ENCODE data around the gene IKZF2. TPM values are rescaled to one million over a fixed set of nuclear protein-coding genes. Genes with fewer than 3 reads are reported as not detected.

Gene IKZF2
- total RNA-seq, 1 donor from 2014 or later = 3.9 TPM

DNA sequence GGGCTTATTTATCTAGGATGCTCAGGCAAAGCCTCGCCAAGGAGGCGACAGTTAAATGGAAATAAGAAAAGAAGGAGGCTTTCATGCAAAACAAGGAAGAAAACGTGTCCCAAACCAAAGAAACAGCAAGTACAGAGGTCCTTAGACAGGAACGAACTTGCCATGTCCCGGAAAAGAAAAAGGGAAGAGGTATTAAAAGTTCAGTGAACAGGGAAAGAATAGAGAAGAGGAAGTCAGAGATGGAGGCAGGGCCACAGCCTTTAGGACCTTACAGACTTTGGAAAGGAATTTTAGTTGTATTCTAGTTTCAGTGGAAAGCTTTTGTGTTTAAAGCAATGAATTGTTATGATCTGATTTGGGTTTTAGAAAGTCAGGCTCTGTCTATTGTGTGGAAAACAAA, 22.1 kb downstream of the IKZF2 start:
- H3K27ac ChIP-seq = no peak overlapping the region
- no peak for TF ChIP-seq CTCF (IDR thresholded peaks at IDR 0.05)
- no peaks in the 10 kb centered on the region for H3K27me3 ChIP-seq
- H3K9me3 ChIP-seq = no peaks in the 10 kb centered on the region
- intact Hi-C loops (cut with DNase I) = no loop called here
- H3K4me3 ChIP-seq = no peak overlapping the region
- no peaks in the 10 kb centered on the region for H3K36me3 ChIP-seq
- peaks cover 0 to 3% of the 10 kb centered on the region in 2 donors for H3K4me1 ChIP-seq
- DNase-seq (ENCODE audit: low spot score in 2 of 2) = no peak

- intact Hi-C loops (cut with DNase I) = no loop called here
Observed at GRCh38 chr2:213125646-213126347, 25.6 kb downstream of the IKZF2 start.

DNA sequence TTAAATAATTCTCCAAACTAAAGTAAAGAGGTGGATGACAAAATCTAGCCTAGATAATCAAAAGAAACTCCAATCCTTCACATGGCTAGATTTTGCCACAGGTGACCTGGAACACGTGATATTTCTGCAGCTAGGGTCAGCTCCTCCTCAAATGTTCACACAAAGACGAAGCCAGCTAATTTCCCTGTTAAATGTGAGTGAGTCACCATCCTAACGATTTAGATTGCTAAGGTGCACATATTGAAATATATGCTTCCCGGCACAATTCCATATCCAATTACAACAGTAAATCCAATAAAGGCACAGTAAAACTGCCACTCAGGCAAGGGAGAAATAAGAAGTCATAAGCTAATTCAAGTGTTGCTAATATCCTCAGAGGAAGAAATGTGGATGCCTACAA, 28.7 kb downstream of the IKZF2 start:
- TF ChIP-seq CTCF (IDR thresholded peaks at IDR 0.05) = no peak
- no peaks in the 10 kb centered on the region for H3K27me3 ChIP-seq
- no peak for DNase-seq (ENCODE audit: low spot score in 2 of 2)

More at GRCh38 chr2:213125646-213126347, 25.6 kb downstream of the IKZF2 start:
- no peaks in the 10 kb centered on the region for H3K9me3 ChIP-seq
- no peaks in the 10 kb centered on the region for H3K27me3 ChIP-seq
- no peak for TF ChIP-seq CTCF (IDR thresholded peaks at IDR 0.05)
- H3K36me3 ChIP-seq = no peaks in the 10 kb centered on the region
- no peak for DNase-seq (ENCODE audit: low spot score in 2 of 2)
- no peak overlapping the region for H3K27ac ChIP-seq
- H3K4me3 ChIP-seq = no peak overlapping the region
- H3K4me1 ChIP-seq = peaks cover 0 to 3% of the 10 kb centered on the region in 2 donors

DNA sequence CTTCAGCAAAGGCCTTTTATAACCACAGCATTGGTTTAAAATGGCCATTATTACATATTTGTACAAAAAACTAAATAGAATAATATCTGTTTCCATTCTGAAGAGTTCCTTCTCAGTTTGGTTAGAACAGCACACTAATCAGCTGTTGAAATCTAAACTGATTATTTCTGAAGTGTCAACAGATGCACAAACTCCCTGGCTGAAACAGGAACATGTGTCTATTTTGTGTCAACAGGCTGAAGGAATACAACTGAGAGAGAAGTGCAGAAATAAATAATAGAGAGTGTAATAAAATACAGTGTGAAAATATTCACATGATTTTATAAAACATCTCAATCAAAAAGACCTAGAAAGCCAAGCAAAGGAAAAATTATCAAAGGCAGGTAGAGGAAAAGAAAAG, 29.7 kb downstream of the IKZF2 start:
- Histone ChIP-seq H3K36me3 (no peaks in the 10 kb centered on the region), H3K27ac (no peak overlapping the region), H3K4me3 (no peak overlapping the region), H3K4me1 (no peaks in the 10 kb centered on the region), H3K9me3 (no peaks in the 10 kb centered on the region), H3K27me3 (no peaks in the 10 kb centered on the region)
- intact Hi-C loops (cut with DNase I) = no loop called here
- no peak for TF ChIP-seq CTCF (IDR thresholded peaks at IDR 0.05)
- no peak for DNase-seq (ENCODE audit: low spot score in 2 of 2)

More for the DNA sequence above, 28.7 kb downstream of the IKZF2 start:
- Histone ChIP-seq H3K36me3 (no peaks in the 10 kb centered on the region), H3K27ac (no peak overlapping the region), H3K9me3 (no peaks in the 10 kb centered on the region), H3K4me3 (no peak overlapping the region), H3K4me1 (no peaks in the 10 kb centered on the region)
- intact Hi-C loops (cut with DNase I) = no loop called here

DNA sequence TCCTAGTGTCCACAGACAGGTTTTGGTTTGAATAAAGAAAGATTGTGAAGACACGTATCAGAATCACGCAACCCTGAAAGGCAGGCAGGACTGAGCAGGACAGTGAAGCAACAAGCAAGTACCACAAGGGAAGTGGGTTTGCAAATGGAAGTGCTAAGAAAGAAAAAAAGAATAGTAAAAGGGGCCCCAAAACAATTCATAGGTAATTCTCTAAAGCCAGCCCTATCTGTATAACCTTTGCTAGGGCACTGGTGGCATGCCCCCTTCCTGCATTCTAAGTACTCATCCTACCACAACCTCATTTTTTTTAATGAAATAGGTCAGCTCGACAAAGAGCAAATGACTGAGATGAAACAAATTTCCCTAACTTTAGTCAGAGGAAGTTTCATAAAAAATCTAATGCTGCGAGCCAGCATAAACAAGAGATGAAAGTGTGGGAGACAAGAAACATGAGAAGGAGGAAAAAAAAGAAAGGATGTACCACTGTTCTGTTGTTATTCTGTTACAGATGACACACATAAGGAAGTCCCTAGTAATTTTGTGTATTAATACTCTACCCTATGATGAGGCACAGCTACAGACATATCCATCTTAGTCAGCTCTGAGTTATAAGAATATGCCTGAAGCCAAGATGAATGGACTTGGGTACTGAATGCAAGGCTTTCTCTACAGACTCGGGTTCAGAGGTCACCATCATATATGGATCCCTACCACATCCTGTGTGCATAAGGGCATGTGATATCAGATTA, 32.2 kb downstream of the IKZF2 start:
- TF ChIP-seq CTCF (IDR thresholded peaks at IDR 0.05) = no peak
- Histone ChIP-seq H3K27ac (no peak overlapping the region), H3K9me3 (no peaks in the 10 kb centered on the region), H3K4me3 (no peak overlapping the region), H3K36me3 (no peaks in the 10 kb centered on the region), H3K4me1 (no peaks in the 10 kb centered on the region), H3K27me3 (no peaks in the 10 kb centered on the region)
- intact Hi-C loops (cut with DNase I) = no loop called here
- no peak for DNase-seq (ENCODE audit: low spot score in 2 of 2)
